ENCODE results near the gene ATP2B2.

Gene ATP2B2

GRCh38 chr3:10469441-10470119 lies 35.8 kb downstream of the ATP2B2 start:
- no peak for DNase-seq

GRCh38 chr3:10468613-10469354 lies 36.6 kb downstream of the ATP2B2 start:
- DNase-seq, result no peak

GRCh38 chr3:10467904-10468612 lies 37.3 kb downstream of the ATP2B2 start:
- DNase-seq, result no peak

- DNase-seq, result no peak
Measured at GRCh38 chr3:10467204-10467603, 38.2 kb downstream of the ATP2B2 start.

GRCh38 chr3:10466186-10466585 lies 39.2 kb downstream of the ATP2B2 start:
- DNase-seq, result no peak

- no peak for DNase-seq
Measured at GRCh38 chr3:10465161-10465560, 40.2 kb downstream of the ATP2B2 start.

GRCh38 chr3:10463533-10464434 lies 41.6 kb downstream of the ATP2B2 start:
- DNase-seq, result no peak

GRCh38 chr3:10462641-10463532 lies 42.5 kb downstream of the ATP2B2 start:
- no peak for DNase-seq

GRCh38 chr3:10460951-10461545 lies 44.3 kb downstream of the ATP2B2 start:
- no peak for DNase-seq

GRCh38 chr3:10459954-10460754 lies 45.2 kb downstream of the ATP2B2 start:
- DNase-seq, result no peak

- no peak for DNase-seq
Measured at GRCh38 chr3:10457560-10457959, 47.8 kb downstream of the ATP2B2 start.

GRCh38 chr3:10456981-10457380 lies 48.4 kb downstream of the ATP2B2 start:
- no peak for DNase-seq

GRCh38 chr3:10455545-10455914 lies 49.9 kb downstream of the ATP2B2 start:
- no peak for DNase-seq

- DNase-seq, result no peak
Measured at GRCh38 chr3:10454907-10455544, 50.4 kb downstream of the ATP2B2 start.

GRCh38 chr3:10453431-10454163 lies 51.8 kb downstream of the ATP2B2 start:
- DNase-seq, result no peak

GRCh38 chr3:10450494-10451440 lies 54.6 kb downstream of the ATP2B2 start:
- DNase-seq, result no peak

GRCh38 chr3:10449436-10449835 lies 56.0 kb downstream of the ATP2B2 start:
- DNase-seq, result no peak

- no peak for DNase-seq
Measured at GRCh38 chr3:10448544-10448943, 56.8 kb downstream of the ATP2B2 start.

Data from activated CD8-positive, alpha-beta memory T cell treated with anti-CD3 and anti-CD28 coated beads for 24 hours (primary cell).